Measurements from ENCODE around the gene ORM2. TPM values are rescaled to one million over a fixed set of nuclear protein-coding genes. Genes with fewer than 3 reads are reported as not detected.
A peak's percentile ranks its signal among the peaks of the same experiment; 100 is the strongest.

ORM2 gene
- total RNA-seq, 1 experiment from 2014 or later: not detected

DNA sequence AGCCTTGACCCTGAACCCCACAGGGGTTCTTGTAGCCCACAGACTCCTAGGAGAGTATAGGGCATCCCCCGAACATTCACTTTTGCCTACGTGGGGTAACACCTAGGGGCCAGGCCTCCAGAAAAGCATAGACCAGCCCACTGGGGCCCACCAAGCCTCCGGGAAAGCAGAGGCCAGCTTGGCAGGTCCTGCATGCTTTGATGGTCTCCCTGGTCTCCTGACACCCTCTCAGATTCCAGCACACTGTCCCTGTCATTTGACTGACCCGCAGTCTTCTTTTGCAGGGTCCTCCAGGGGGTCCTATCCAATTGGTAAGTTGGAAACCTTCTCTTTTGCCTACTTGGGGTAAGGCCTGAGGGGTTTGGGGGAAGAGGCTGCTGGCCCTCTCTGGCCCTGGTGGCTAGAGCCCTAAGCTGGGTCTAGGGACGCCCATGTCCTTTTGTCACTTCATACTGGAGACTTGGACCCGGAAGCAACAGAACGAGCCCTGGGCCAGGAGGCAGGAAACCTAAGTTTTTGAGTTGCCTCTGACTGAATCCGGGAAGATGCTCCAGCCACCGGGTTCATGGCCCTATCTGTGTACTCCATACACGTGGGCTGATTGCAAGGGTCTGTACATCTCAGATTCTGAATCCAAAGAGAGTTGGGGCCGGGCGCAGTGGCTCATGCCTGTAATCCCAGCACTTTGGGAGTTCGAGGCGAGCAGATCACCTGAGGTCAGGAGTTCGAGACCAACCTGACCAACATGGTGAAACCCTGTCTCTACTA, 27.7 kb upstream of the ORM2 start:
- H3K9me3 ChIP-seq (replicated peaks): no peaks in the 10 kb centered on the region
- H3K4me1 ChIP-seq (replicated peaks): no peaks in the 10 kb centered on the region
- H3K36me3 ChIP-seq: peaks cover 17% of the 10 kb centered on the region
- no peak overlapping the region for H3K4me3 ChIP-seq
- no peaks in the 10 kb centered on the region for H3K27me3 ChIP-seq (replicated peaks)
- peak in 1 of 2 experiments; percentile 28 for DNase-seq (ENCODE audit: low read depth in 1 of 2, low spot score in 2 of 2)
- no peak overlapping the region for H3K27ac ChIP-seq

DNA sequence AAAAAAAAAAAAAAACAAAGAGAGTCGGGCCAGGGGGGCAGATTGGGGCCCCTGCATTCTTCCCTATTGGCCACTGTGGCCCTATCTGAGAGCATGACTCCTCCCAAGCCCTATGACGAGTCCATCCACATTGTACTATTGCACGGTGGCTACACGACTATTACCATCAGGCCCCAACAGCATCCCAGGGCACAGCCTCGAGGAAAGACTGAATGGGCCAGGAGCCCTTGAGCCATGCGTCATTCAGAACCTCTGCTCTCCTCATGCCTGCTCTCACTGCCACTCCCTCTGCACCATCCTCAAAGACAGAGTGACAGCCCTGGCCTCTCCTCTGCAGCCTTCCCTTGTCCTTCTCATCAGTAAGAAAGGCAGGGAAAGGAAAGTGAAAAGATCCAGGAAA, 26.9 kb upstream of the ORM2 start:
- Histone ChIP-seq H3K4me1 (replicated peaks) (no peaks in the 10 kb centered on the region), H3K36me3 (peaks cover 12% of the 10 kb centered on the region), H3K27ac (no peak overlapping the region), H3K4me3 (no peak overlapping the region), H3K9me3 (replicated peaks) (no peaks in the 10 kb centered on the region), H3K27me3 (replicated peaks) (no peaks in the 10 kb centered on the region)
- DNase-seq (ENCODE audit: low read depth in 1 of 2, low spot score in 2 of 2): peak in 1 of 2 experiments; percentile 20

DNA sequence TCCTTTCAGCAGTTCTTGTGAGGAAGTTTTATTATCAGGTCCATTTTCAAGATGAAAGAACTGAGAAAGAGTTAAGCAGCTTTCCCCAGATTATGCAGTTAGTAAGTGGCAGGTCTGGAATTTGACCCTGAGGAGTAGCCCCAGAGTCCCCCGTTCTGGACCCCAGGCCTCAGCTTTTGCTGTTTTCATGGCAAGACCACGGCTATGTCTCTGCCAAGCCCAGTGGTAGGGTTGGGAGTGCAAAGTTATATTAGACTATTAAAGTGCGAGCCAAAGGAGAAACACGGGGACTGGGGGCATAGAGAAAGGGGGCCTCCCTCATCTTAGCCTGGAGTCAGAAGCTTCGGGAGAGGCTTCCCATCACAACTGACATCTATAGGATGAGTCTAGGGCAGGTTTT, 26.1 kb upstream of the ORM2 start:
- Histone ChIP-seq H3K4me1 (replicated peaks) (no peaks in the 10 kb centered on the region), H3K27ac (no peak overlapping the region), H3K36me3 (peaks cover 7% of the 10 kb centered on the region; the same call in 1 of the 2 replicates), H3K4me3 (no peak overlapping the region), H3K27me3 (replicated peaks) (no peaks in the 10 kb centered on the region), H3K9me3 (replicated peaks) (no peaks in the 10 kb centered on the region)
- DNase-seq (ENCODE audit: low read depth in 1 of 2, low spot score in 2 of 2): peak in 1 of 2 experiments; percentile 21

DNA sequence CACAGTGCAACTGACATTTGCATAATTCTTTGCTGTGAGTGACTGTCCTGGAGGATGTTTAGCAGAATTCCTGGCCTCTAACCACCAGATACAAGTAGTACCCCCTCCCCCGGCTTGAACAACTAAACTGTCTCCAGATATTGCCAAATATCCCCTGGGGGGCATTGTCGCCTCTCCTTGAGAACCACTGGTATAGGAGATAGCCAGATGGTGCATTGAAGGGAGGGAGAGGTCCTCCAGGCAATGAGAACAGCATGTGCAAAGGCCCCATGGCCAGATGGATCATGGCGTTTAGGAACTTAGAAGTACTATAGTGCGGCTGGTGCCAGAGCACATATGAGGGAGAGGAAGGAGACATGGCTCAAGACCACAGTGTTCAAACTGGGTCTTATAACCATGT, 25.7 kb upstream of the ORM2 start:
- Histone ChIP-seq H3K4me3 (no peak overlapping the region), H3K4me1 (replicated peaks) (no peaks in the 10 kb centered on the region), H3K36me3 (peaks cover 4% of the 10 kb centered on the region; the same call in 1 of the 2 replicates), H3K9me3 (replicated peaks) (no peaks in the 10 kb centered on the region), H3K27me3 (replicated peaks) (no peaks in the 10 kb centered on the region), H3K27ac (no peak overlapping the region)
- peak in 1 of 2 experiments; percentile 24 for DNase-seq (ENCODE audit: low read depth in 1 of 2, low spot score in 2 of 2)

DNA sequence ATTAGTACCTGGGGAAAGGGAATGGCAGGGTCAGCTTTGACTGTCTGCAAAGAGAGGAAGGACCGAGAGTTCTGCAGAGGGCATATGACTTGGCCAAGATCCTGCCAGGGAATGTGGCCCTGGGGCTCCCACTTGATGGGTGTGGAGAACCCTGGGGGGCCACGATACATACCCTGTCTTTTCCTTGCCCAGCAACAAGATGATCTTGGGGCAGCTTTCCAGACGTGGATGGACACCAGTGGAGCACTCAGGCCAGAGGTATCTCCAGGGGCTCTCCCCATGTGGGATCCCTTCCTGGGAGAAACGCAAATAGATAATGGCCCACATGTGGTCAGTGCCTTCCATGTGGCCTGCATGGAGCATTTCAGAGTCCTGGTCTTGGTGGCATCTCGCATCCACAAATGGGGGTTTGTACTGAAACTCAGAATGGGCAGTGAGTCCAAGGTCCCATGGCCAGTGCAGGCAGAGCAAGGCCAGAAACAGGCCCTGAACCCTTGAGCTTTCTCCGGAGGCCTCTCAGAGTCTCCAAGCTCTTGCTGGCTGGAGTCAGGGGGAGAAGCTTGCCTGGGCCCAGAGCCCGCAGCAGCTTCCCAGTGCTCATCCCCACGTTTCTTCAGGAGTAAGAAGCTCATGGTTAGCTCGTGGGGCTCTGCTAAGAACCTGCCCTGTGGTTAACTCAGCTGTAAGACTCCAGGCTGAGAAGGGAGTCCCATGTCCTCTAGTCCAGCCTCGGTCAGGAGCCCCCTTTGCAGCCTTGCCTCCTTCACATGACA, 25.1 kb upstream of the ORM2 start:
- no peaks in the 10 kb centered on the region for H3K27me3 ChIP-seq (replicated peaks)
- DNase-seq (ENCODE audit: low read depth in 1 of 2, low spot score in 2 of 2): peak in 1 of 2 experiments; percentile 24

DNA sequence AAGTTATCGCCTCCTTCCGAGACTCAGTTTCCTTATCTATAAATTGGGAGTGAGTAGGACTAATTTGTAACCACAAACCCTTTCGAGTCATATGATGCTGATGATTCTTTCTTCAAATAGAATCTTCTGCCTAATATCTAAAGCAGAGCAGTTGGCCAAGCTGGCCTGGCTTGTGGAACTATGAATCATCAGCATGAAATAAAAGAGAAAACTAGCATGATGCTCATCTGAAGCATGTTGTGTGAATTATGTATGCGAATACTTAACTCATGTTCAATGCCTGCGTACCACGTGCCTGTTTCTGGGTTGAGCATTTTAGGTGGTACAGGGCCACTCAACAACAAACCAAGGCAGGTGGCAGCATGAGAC, 21.8 kb upstream of the ORM2 start:
- Histone ChIP-seq H3K4me3 (no peak overlapping the region), H3K27ac (no peak overlapping the region), H3K36me3 (no peaks in the 10 kb centered on the region; the same call in 1 of the 2 replicates), H3K4me1 (replicated peaks) (no peaks in the 10 kb centered on the region), H3K27me3 (replicated peaks) (no peaks in the 10 kb centered on the region), H3K9me3 (replicated peaks) (no peaks in the 10 kb centered on the region)
- DNase-seq (ENCODE audit: low read depth in 1 of 2, low spot score in 2 of 2): no peak

More for the DNA sequence above, 25.1 kb upstream of the ORM2 start:
- H3K4me3 ChIP-seq: no peak overlapping the region
- no peak overlapping the region for H3K27ac ChIP-seq
- H3K4me1 ChIP-seq (replicated peaks): no peaks in the 10 kb centered on the region
- no peaks in the 10 kb centered on the region for H3K9me3 ChIP-seq (replicated peaks)
- H3K36me3 ChIP-seq: peaks cover 4% of the 10 kb centered on the region; the same call in 1 of the 2 replicates

DNA sequence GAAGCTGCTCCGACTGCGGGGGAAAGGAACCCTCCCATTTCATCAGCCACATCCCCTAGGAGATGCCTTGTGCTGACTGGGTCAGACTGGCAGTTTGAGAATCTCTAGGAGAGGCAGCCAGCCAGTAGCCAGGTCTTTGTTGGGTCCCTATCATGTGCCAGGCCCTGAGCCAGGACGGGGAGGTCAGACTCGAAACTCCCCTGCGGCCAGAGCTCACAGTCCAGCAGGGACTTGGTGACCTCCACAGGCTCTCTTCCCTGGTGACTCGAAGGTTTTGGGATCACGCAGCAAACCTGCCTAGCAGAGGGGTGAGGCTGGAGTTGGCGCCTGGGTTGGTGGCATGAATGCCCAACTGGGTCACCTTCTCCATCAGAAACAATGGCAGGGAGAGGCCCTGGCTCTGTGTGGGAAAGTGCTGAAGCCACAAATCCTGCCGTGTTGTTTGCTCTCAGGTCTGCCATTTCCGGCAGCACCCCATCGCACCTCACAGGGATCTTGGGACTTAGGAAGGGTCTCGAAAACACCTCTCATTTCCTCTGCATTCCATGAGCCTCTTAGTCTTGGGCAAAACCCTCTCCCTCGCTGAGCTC, 21.2 kb upstream of the ORM2 start:
- H3K27ac ChIP-seq: no peak overlapping the region
- H3K27me3 ChIP-seq (replicated peaks): no peaks in the 10 kb centered on the region

DNA sequence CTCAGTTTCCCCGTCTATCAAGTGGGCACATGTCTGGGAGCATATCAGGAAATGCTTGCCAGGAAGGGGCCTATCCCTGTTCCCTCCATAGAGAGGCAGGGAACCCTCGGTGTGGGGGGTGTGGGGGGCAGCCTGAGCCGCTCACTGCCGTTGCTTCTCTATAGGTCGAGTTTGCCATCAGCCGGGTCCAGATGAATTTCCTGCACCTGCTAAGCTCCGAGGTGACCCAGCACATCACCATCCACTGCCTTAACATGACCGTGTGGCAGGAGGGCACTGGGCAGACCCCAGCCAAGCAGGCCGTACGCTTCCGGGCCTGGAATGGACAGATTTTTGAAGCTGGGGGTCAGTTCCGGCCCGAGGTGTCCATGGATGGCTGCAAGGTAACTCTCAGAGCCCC, 20.6 kb upstream of the ORM2 start:
- H3K9me3 ChIP-seq (replicated peaks): no peaks in the 10 kb centered on the region
- H3K27ac ChIP-seq: no peak overlapping the region
- H3K4me3 ChIP-seq: no peak overlapping the region
- DNase-seq (ENCODE audit: low read depth in 1 of 2, low spot score in 2 of 2): peak in 1 of 2 experiments; percentile 36
- no peaks in the 10 kb centered on the region; the same call in 1 of the 2 replicates for H3K36me3 ChIP-seq
- H3K27me3 ChIP-seq (replicated peaks): no peaks in the 10 kb centered on the region
- no peaks in the 10 kb centered on the region for H3K4me1 ChIP-seq (replicated peaks)

More for the DNA sequence above, 21.2 kb upstream of the ORM2 start:
- H3K36me3 ChIP-seq: no peaks in the 10 kb centered on the region; the same call in 1 of the 2 replicates
- peak in 1 of 2 experiments; percentile 31 for DNase-seq (ENCODE audit: low read depth in 1 of 2, low spot score in 2 of 2)
- H3K9me3 ChIP-seq (replicated peaks): no peaks in the 10 kb centered on the region
- no peaks in the 10 kb centered on the region for H3K4me1 ChIP-seq (replicated peaks)
- no peak overlapping the region for H3K4me3 ChIP-seq

DNA sequence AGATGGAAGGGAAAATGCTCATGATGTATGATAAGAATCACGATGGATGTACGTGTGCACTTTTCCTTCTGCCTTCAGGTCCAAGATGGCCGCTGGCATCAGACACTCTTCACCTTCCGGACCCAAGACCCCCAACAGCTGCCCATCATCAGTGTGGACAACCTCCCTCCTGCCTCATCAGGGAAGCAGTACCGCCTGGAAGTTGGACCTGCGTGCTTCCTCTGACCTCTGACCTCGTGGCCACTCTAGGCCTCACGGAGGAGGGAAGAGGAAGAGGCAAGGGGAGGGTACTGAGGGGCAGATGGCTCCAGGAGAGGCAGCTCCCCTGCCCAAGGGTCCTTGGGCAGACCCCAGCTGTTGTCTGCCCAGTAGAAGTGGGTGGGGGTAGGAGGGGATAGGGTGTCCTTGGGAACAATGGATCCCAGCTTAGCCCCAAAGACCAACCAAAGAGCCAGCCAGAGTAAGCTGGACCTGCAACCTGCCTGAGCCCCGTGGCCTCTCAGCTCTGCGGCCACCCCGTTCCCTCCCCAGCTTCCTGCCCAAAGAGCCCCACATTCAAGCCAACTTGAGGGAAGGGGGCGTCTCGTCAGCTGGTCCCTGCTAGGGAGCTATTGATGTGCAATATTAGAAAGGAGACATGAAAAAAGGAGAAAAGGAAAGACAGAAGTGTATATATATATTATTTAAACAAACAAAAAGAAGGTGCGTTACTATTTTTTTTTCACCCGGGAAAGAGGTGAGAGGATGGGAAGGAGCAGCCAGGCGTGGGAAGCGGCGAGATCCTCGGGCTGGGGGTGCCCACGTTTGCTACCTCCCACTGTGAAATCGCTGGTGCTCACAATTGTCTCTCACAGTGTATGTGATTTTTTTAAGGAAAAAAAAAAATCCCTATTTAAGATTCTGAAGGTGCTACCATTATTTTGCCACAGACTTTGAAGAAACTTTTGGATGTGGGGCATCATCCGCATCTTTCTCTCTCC, 18.9 kb upstream of the ORM2 start:
- Histone ChIP-seq H3K4me3 (no peak overlapping the region), H3K9me3 (replicated peaks) (no peaks in the 10 kb centered on the region), H3K4me1 (replicated peaks) (no peaks in the 10 kb centered on the region), H3K36me3 (no peaks in the 10 kb centered on the region; the same call in 1 of the 2 replicates), H3K27me3 (replicated peaks) (no peaks in the 10 kb centered on the region), H3K27ac (no peak overlapping the region)
- no peak for DNase-seq (ENCODE audit: low read depth in 1 of 2, low spot score in 2 of 2)

DNA sequence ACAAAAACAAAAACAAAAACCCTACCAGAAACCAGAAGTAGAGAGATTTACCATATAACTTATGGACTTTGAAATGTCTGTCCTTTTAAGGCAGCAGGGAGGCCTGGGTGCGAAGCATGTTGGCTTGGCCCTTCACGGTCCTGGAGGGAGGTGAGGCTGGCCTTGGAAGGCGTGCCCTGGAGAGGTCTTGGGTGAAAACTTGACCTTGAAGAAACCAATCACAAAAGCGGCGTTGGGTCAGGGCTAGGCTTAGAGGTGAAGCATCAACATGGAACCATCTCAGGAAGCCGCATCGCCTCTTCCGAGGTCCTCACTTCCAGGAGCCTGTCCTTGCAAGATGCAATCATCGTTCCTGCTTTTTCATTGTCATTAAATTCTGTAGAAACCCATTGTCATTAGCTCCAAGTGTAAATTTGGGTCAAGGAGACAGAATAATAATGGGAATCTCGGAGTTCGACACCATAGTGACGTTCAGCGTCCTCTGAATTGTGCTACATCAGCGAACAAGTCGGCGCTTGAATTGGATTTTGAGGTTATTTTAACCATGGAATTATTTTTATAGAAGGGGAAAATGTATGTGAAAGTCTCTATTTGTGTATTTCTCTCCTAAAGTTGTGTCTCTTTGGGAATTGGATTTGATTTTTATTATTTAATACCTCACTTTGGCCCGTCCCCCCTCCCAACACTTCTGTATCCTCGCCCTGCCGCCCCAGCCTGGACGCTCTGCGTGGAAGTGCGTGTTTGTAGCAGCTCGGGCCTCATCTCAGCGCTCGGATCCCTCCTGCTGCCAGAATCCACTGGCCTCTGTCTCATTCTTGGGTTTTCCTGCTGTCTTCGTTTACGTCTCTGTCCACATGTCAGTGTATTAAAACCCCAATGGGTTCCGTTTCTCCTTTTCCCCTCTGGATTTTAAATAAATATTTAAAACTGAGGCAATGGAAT, 17.8 kb upstream of the ORM2 start:
- H3K27me3 ChIP-seq (replicated peaks): no peaks in the 10 kb centered on the region
- no peak for DNase-seq (ENCODE audit: low read depth in 1 of 2, low spot score in 2 of 2)
- H3K27ac ChIP-seq: no peak overlapping the region
- H3K4me3 ChIP-seq: no peak overlapping the region
- H3K4me1 ChIP-seq (replicated peaks): no peaks in the 10 kb centered on the region
- no peaks in the 10 kb centered on the region for H3K9me3 ChIP-seq (replicated peaks)
- H3K36me3 ChIP-seq: no peaks in the 10 kb centered on the region; the same call in 1 of the 2 replicates

DNA sequence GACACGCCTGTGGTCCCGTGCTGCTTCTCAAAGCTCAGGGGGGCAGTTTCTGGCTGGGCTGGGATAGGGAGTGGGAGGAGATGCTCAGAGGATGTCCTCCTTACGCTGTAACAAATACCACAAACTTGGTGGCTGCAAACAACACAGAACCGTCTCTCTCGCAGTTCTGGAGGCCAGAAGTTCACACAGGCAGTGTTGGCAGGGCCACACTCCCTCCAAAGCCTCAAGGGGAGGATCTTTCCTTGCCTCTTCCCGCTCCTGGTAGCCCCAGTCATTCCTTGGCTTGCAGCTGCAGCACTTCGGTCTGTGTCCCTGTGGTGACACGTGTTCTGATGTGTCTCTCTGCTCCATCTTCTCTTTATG, 17.2 kb upstream of the ORM2 start:
- H3K9me3 ChIP-seq (replicated peaks): no peaks in the 10 kb centered on the region
- no peak for DNase-seq (ENCODE audit: low read depth in 1 of 2, low spot score in 2 of 2)

DNA sequence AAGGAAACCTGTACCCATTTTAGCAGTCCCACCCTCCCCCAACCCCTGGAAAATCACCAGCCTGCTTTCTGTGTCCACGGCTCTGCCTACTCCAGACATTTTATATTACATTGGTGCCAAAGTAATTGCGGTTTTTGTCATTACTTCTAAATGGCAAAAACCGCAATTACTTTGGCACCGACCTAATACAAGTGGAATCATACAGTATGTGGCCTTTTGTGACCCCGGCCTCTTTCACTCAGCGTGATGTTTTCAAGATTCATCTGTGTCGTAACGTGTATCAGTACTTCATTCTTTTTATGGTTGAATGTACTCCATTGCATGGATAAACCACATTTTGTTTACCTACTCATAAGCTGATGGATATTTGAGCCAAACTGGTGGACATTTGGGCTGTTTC, 16.5 kb upstream of the ORM2 start:
- H3K36me3 ChIP-seq: no peaks in the 10 kb centered on the region
- no peaks in the 10 kb centered on the region for H3K9me3 ChIP-seq (replicated peaks)
- 0 out of 2 replicates have a peak, but pooled peaks cover 7% of the 10 kb centered on the region for H3K4me1 ChIP-seq (replicated peaks)
- H3K27me3 ChIP-seq (replicated peaks): no peaks in the 10 kb centered on the region
- no peak overlapping the region for H3K4me3 ChIP-seq
- DNase-seq (ENCODE audit: low read depth in 1 of 2, low spot score in 2 of 2): peak in 1 of 2 experiments; percentile 6
- no peak overlapping the region for H3K27ac ChIP-seq

More for the DNA sequence above, 17.2 kb upstream of the ORM2 start:
- Histone ChIP-seq H3K27me3 (replicated peaks) (no peaks in the 10 kb centered on the region), H3K36me3 (no peaks in the 10 kb centered on the region; the same call in 1 of the 2 replicates), H3K4me1 (replicated peaks) (0 out of 2 replicates have a peak, but pooled peaks cover 1% of the 10 kb centered on the region), H3K4me3 (no peak overlapping the region), H3K27ac (no peak overlapping the region)
